ENCODE data around the gene EMC9. TPM values are rescaled to one million over a fixed set of nuclear protein-coding genes. Genes with fewer than 3 reads are reported as not detected.

EMC9 gene
- total and polyA plus RNA-seq, 4 donors = 8.6 to 17.8 (median 13.4) TPM

- WGBS = 95% methylated on average over 15 of the region's 15 CpGs
- Histone ChIP-seq H3K4me1 (ENCODE audit: control insufficient read depth in 4 of 4, insufficient read depth in 4 of 4, low read length in 3 of 4) (peaks cover 3 to 30% (median 19%) of the 10 kb centered on the region in 4 donors), H3K9ac (ENCODE audit: low read depth in 1 of 2, low read length in 2 of 2) (no peak overlapping the region), H3K4me3 (ENCODE audit: low read depth in 1 of 3, low read length in 3 of 3) (no peak overlapping the region), H3K27me3 (ENCODE audit: control insufficient read depth in 4 of 4, insufficient read depth in 4 of 4, low read length in 3 of 4) (no peaks in the 10 kb centered on the region), H3K27ac (ENCODE audit: low read depth in 1 of 2, low read length in 2 of 2) (no peak overlapping the region), H3K9me3 (ENCODE audit: control insufficient read depth in 4 of 4, low read length in 3 of 4) (no peaks in the 10 kb centered on the region), H3K36me3 (ENCODE audit: control insufficient read depth in 4 of 4, insufficient read depth in 3 of 4, low read depth in 1 of 4, low read length in 3 of 4) (peaks cover 15 to 74% (median 24%) of the 10 kb centered on the region in 4 donors)
- TF ChIP-seq TAF1 (conservative IDR thresholded peaks at IDR 0.05) (no peak), EGR1 (IDR thresholded peaks at IDR 0.05; ENCODE audit: low read depth in 2 of 2) (no peak), ATF3 (IDR thresholded peaks at IDR 0.05) (no peak), ZBTB33 (IDR thresholded peaks at IDR 0.05) (no peak), MAX (IDR thresholded peaks at IDR 0.05) (no peak), HNF4A (conservative IDR thresholded peaks at IDR 0.05) (no peak)
- DNase-seq (ENCODE audit: low spot score) = no peak
Observed at GRCh38 chr14:24183014-24183481, 41.7 kb upstream of the EMC9 start.

- H3K36me3 ChIP-seq (ENCODE audit: control insufficient read depth in 4 of 4, insufficient read depth in 3 of 4, low read depth in 1 of 4, low read length in 3 of 4) = peaks cover 17 to 81% (median 26%) of the 10 kb centered on the region in 4 donors
- TF ChIP-seq MAX (IDR thresholded peaks at IDR 0.05) = no peak
- no peak for TF ChIP-seq HNF4G (IDR thresholded peaks at IDR 0.05)
- no peak for TF ChIP-seq REST (IDR thresholded peaks at IDR 0.05)
- no peak for TF ChIP-seq YY1 (IDR thresholded peaks at IDR 0.05)
- no peak for TF ChIP-seq RXRA (IDR thresholded peaks at IDR 0.05)
- TF ChIP-seq FOXA1 (IDR thresholded peaks at IDR 0.05) = no peak
- no peak for TF ChIP-seq FOXA2 (IDR thresholded peaks at IDR 0.05)
- no peak for TF ChIP-seq JUND (IDR thresholded peaks at IDR 0.05)
- TF ChIP-seq HNF4A (conservative IDR thresholded peaks at IDR 0.05) = no peak
- TF ChIP-seq TAF1 (conservative IDR thresholded peaks at IDR 0.05) = no peak
- TF ChIP-seq NR2F2 (IDR thresholded peaks at IDR 0.05) = no peak
- no peak for TF ChIP-seq RAD21 (IDR thresholded peaks at IDR 0.05)
- TF ChIP-seq GABPA (IDR thresholded peaks at IDR 0.05 in 1 of 2, conservative IDR thresholded peaks at IDR 0.05 in 1 of 2) = no peak
- TF ChIP-seq ZBTB33 (IDR thresholded peaks at IDR 0.05) = no peak
- TF ChIP-seq ATF3 (IDR thresholded peaks at IDR 0.05) = no peak
- TF ChIP-seq EGR1 (IDR thresholded peaks at IDR 0.05; ENCODE audit: low read depth in 2 of 2) = no peak
- no peak for TF ChIP-seq CTCF (IDR thresholded peaks at IDR 0.05; ENCODE audit: low read depth, low read length, missing input control)
- H3K27ac ChIP-seq (ENCODE audit: low read depth in 1 of 2, low read length in 2 of 2) = no peak overlapping the region
- peaks cover 0 to 23% (median 14%) of the 10 kb centered on the region in 4 donors for H3K4me1 ChIP-seq (ENCODE audit: control insufficient read depth in 4 of 4, insufficient read depth in 4 of 4, low read length in 3 of 4)
- no peaks in the 10 kb centered on the region for H3K27me3 ChIP-seq (ENCODE audit: control insufficient read depth in 4 of 4, insufficient read depth in 4 of 4, low read length in 3 of 4)
- no peak overlapping the region for H3K4me3 ChIP-seq (ENCODE audit: low read depth in 1 of 3, low read length in 3 of 3)
- 93% methylated on average over 14 of the region's 14 CpGs for WGBS
- H3K9ac ChIP-seq (ENCODE audit: low read depth in 1 of 2, low read length in 2 of 2) = no peak overlapping the region
- no peak for DNase-seq (ENCODE audit: low spot score)
- H3K9me3 ChIP-seq (ENCODE audit: control insufficient read depth in 4 of 4, low read length in 3 of 4) = no peaks in the 10 kb centered on the region
Observed at GRCh38 chr14:24182110-24182882, 40.9 kb upstream of the EMC9 start.

Data from liver (tissue), 9 donors.